Duodenal mucosa (tissue), 2 donors: ENCODE data around the gene PRDM2.

Experiments used
- H3K27ac ChIP-seq: one replicate; pipeline ENCODE4 v1.7.0; 2013; ENCODE audit warnings: low read depth, low read length
- H3K27me3 ChIP-seq, 2 donors: one replicate each; pipeline ENCODE4 v1.7.0; 2013; ENCODE audit warnings: low read length in 2 of 2, control low read depth in 1 of 2; ENCODE audit not compliant: insufficient read depth in 2 of 2, control insufficient read depth in 1 of 2
- H3K36me3 ChIP-seq, 2 donors: one replicate each; pipeline ENCODE4 v1.7.0; 2013; ENCODE audit warnings: low read length in 2 of 2, control low read depth in 1 of 2; ENCODE audit not compliant: insufficient read depth in 2 of 2, control insufficient read depth in 1 of 2
- H3K4me1 ChIP-seq, 2 donors: one replicate each; pipeline ENCODE4 v1.7.0; 2013; ENCODE audit warnings: low read length in 2 of 2, control low read depth in 1 of 2; ENCODE audit not compliant: insufficient read depth in 2 of 2, control insufficient read depth in 1 of 2
- H3K4me3 ChIP-seq, 2 donors: one replicate each; pipeline ENCODE4 v1.7.0; 2013; ENCODE audit warnings: low read length in 2 of 2, low read depth in 1 of 2
- H3K9ac ChIP-seq, 2 donors: one replicate each; pipeline ENCODE4 v1.7.0; 2013; ENCODE audit warnings: low read length in 2 of 2, low read depth in 1 of 2
- H3K9me3 ChIP-seq, 2 donors: one replicate each; pipeline ENCODE4 v1.7.0; 2013; ENCODE audit warnings: low read length in 2 of 2, control low read depth in 1 of 2; ENCODE audit not compliant: control insufficient read depth in 1 of 2

The PRDM2 gene

GRCh38 chr1:13855554-13855953 is 155.6 kb downstream of the PRDM2 start:
- Histone ChIP-seq H3K4me1 (peaks cover 0 to 5% of the 10 kb centered on the region in 2 donors), H3K27me3 (no peaks in the 10 kb centered on the region), H3K9ac (no peak overlapping the region), H3K4me3 (no peak overlapping the region), H3K27ac (no peak overlapping the region), H3K9me3 (peaks cover 0 to 9% of the 10 kb centered on the region in 2 donors), H3K36me3 (no peaks in the 10 kb centered on the region)

GRCh38 chr1:13860031-13860430 is 160.0 kb downstream of the PRDM2 start:
- H3K27me3 ChIP-seq: peaks cover 0 to 6% of the 10 kb centered on the region in 2 donors
- H3K9ac ChIP-seq: no peak overlapping the region
- H3K4me3 ChIP-seq: no peak overlapping the region
- peaks cover 0 to 8% of the 10 kb centered on the region in 2 donors for H3K9me3 ChIP-seq
- no peak overlapping the region for H3K27ac ChIP-seq
- no peaks in the 10 kb centered on the region for H3K36me3 ChIP-seq
- H3K4me1 ChIP-seq: peaks cover 0 to 5% of the 10 kb centered on the region in 2 donors

- no peak overlapping the region for H3K9ac ChIP-seq
- H3K9me3 ChIP-seq: no peaks in the 10 kb centered on the region
- H3K27ac ChIP-seq: no peak overlapping the region
- H3K36me3 ChIP-seq: no peaks in the 10 kb centered on the region
- H3K4me1 ChIP-seq: peaks cover 0 to 3% of the 10 kb centered on the region in 2 donors
- H3K27me3 ChIP-seq: peaks cover 0 to 6% of the 10 kb centered on the region in 2 donors
- no peak overlapping the region for H3K4me3 ChIP-seq
Measured at GRCh38 chr1:13864760-13865159, 164.8 kb downstream of the PRDM2 start.

DNA sequence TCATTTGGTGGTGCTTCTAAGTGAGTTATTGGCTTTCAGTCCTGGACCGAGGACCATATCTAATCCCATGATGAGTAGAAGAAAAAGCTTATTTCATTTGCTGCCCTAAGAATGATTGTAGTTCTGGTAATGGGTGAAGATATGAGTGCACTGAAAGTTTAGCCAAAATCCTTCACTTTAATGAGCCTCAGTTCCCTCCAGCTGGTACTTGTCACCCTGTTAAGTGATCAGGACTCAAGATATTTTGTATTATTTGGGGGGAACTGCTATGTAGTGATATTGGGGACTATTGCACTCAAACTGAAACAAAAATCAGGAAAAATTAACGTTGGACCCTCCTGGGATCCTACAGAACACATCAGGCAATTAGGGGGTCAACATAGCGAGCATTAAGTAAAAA is 165.9 kb downstream of the PRDM2 start:
- H3K36me3 ChIP-seq: no peaks in the 10 kb centered on the region
- no peaks in the 10 kb centered on the region for H3K9me3 ChIP-seq
- no peak overlapping the region for H3K4me3 ChIP-seq
- H3K27me3 ChIP-seq: peaks cover 0 to 6% of the 10 kb centered on the region in 2 donors
- H3K9ac ChIP-seq: no peak overlapping the region
- no peaks in the 10 kb centered on the region for H3K4me1 ChIP-seq
- H3K27ac ChIP-seq: no peak overlapping the region

GRCh38 chr1:13867603-13868002 is 167.6 kb downstream of the PRDM2 start:
- H3K4me3 ChIP-seq: no peak overlapping the region
- no peaks in the 10 kb centered on the region for H3K36me3 ChIP-seq
- H3K27me3 ChIP-seq: no peaks in the 10 kb centered on the region
- no peak overlapping the region for H3K9ac ChIP-seq
- H3K4me1 ChIP-seq: no peaks in the 10 kb centered on the region
- H3K9me3 ChIP-seq: no peaks in the 10 kb centered on the region
- no peak overlapping the region for H3K27ac ChIP-seq

- H3K9ac ChIP-seq: no peak overlapping the region
- H3K36me3 ChIP-seq: no peaks in the 10 kb centered on the region
- H3K27ac ChIP-seq: no peak overlapping the region
- H3K9me3 ChIP-seq: no peaks in the 10 kb centered on the region
- H3K27me3 ChIP-seq: peaks cover 0 to 2% of the 10 kb centered on the region in 2 donors
- H3K4me1 ChIP-seq: no peaks in the 10 kb centered on the region
- no peak overlapping the region for H3K4me3 ChIP-seq
Measured at GRCh38 chr1:13869172-13869797, 169.3 kb downstream of the PRDM2 start.

- Histone ChIP-seq H3K27ac (no peak overlapping the region), H3K4me3 (no peak overlapping the region), H3K4me1 (no peaks in the 10 kb centered on the region), H3K27me3 (peaks cover 0 to 2% of the 10 kb centered on the region in 2 donors), H3K36me3 (no peaks in the 10 kb centered on the region), H3K9me3 (no peaks in the 10 kb centered on the region), H3K9ac (no peak overlapping the region)
Measured at GRCh38 chr1:13871413-13871812, 171.4 kb downstream of the PRDM2 start.

- H3K9ac ChIP-seq: no peak overlapping the region
- no peak overlapping the region for H3K27ac ChIP-seq
- no peaks in the 10 kb centered on the region for H3K4me1 ChIP-seq
- H3K27me3 ChIP-seq: peaks cover 0 to 2% of the 10 kb centered on the region in 2 donors
- no peak overlapping the region for H3K4me3 ChIP-seq
- H3K9me3 ChIP-seq: no peaks in the 10 kb centered on the region
- no peaks in the 10 kb centered on the region for H3K36me3 ChIP-seq
Measured at GRCh38 chr1:13871886-13872285, 171.9 kb downstream of the PRDM2 start.

DNA sequence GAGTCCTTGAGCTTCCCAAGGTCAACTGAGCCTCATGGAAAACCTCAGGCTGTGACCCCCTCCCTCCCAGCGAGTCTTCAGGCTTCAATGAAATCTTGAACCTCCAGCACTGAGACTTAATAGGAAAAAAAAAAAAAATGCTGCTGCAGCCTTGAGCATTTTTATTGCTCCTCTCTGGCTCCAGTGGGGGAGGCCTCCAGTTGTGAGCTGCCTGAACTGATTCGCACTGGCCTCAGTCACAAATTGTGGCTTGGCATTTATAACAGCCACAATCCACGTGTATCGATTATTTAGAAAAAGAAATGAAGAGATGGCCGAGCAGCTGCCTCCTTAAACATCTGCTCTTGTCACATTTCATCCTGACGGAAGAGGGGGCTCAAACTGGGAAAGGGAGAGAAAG is 173.0 kb downstream of the PRDM2 start:
- Histone ChIP-seq H3K4me1 (no peaks in the 10 kb centered on the region), H3K27me3 (peaks cover 0 to 5% of the 10 kb centered on the region in 2 donors), H3K27ac (no peak overlapping the region), H3K4me3 (no peak overlapping the region), H3K36me3 (no peaks in the 10 kb centered on the region), H3K9ac (no peak overlapping the region), H3K9me3 (no peaks in the 10 kb centered on the region)
